Measurements from ENCODE around the gene DRGX. TPM values are rescaled to one million over a fixed set of nuclear protein-coding genes. Genes with fewer than 3 reads are reported as not detected.

The DRGX gene
- total RNA-seq, 1 donor = not detected

- no peaks in the 10 kb centered on the region for H3K36me3 ChIP-seq (ENCODE audit: insufficient read depth, low read length)
- TF ChIP-seq CTCF (IDR thresholded peaks at IDR 0.05; ENCODE audit: extremely low read depth, low read depth, low read length) = no peak
- DNase-seq (ENCODE audit: insufficient read length, low spot score, missing footprints) = no peak
- H3K79me2 ChIP-seq (ENCODE audit: insufficient read depth, low read length) = no peaks in the 10 kb centered on the region
- H4K20me1 ChIP-seq (ENCODE audit: insufficient read depth, low read length) = no peaks in the 10 kb centered on the region
- H3K27ac ChIP-seq (ENCODE audit: low read depth, low read length) = no peak overlapping the region
- no peak overlapping the region for H3K4me2 ChIP-seq (ENCODE audit: insufficient read depth, low read length)
- no peaks in the 10 kb centered on the region for H3K4me1 ChIP-seq (ENCODE audit: insufficient read depth, low read length)
- H3K4me3 ChIP-seq (ENCODE audit: insufficient read depth, low read length) = no peak overlapping the region
- no peak overlapping the region for H2AFZ ChIP-seq (ENCODE audit: low read length)
- H3K27me3 ChIP-seq (ENCODE audit: insufficient read depth, low read length) = peaks cover 2% of the 10 kb centered on the region
- no peaks in the 10 kb centered on the region for H3K9me3 ChIP-seq (ENCODE audit: low read depth, low read length)
Measured at GRCh38 chr10:49330127-49330665, 65.7 kb downstream of the DRGX start.

GRCh38 chr10:49329146-49329505 lies 66.8 kb downstream of the DRGX start:
- Histone ChIP-seq H2AFZ (ENCODE audit: low read length) (no peak overlapping the region), H3K4me2 (ENCODE audit: insufficient read depth, low read length) (no peak overlapping the region), H3K27me3 (ENCODE audit: insufficient read depth, low read length) (peaks cover 4% of the 10 kb centered on the region), H3K79me2 (ENCODE audit: insufficient read depth, low read length) (no peaks in the 10 kb centered on the region), H3K27ac (ENCODE audit: low read depth, low read length) (no peak overlapping the region), H4K20me1 (ENCODE audit: insufficient read depth, low read length) (no peaks in the 10 kb centered on the region), H3K4me3 (ENCODE audit: insufficient read depth, low read length) (no peak overlapping the region), H3K36me3 (ENCODE audit: insufficient read depth, low read length) (no peaks in the 10 kb centered on the region), H3K9me3 (ENCODE audit: low read depth, low read length) (no peaks in the 10 kb centered on the region), H3K4me1 (ENCODE audit: insufficient read depth, low read length) (no peaks in the 10 kb centered on the region)
- DNase-seq (ENCODE audit: insufficient read length, low spot score, missing footprints) = no peak
- TF ChIP-seq CTCF (IDR thresholded peaks at IDR 0.05; ENCODE audit: extremely low read depth, low read depth, low read length) = no peak

GRCh38 chr10:49328401-49329145 lies 67.3 kb downstream of the DRGX start:
- Histone ChIP-seq H3K4me2 (ENCODE audit: insufficient read depth, low read length) (no peak overlapping the region), H3K36me3 (ENCODE audit: insufficient read depth, low read length) (no peaks in the 10 kb centered on the region), H2AFZ (ENCODE audit: low read length) (no peak overlapping the region), H3K4me1 (ENCODE audit: insufficient read depth, low read length) (no peaks in the 10 kb centered on the region), H3K79me2 (ENCODE audit: insufficient read depth, low read length) (no peaks in the 10 kb centered on the region), H4K20me1 (ENCODE audit: insufficient read depth, low read length) (no peaks in the 10 kb centered on the region), H3K27ac (ENCODE audit: low read depth, low read length) (no peak overlapping the region), H3K9me3 (ENCODE audit: low read depth, low read length) (no peaks in the 10 kb centered on the region), H3K27me3 (ENCODE audit: insufficient read depth, low read length) (peaks cover 6% of the 10 kb centered on the region), H3K4me3 (ENCODE audit: insufficient read depth, low read length) (no peak overlapping the region)
- TF ChIP-seq CTCF (IDR thresholded peaks at IDR 0.05; ENCODE audit: extremely low read depth, low read depth, low read length) = no peak
- DNase-seq (ENCODE audit: insufficient read length, low spot score, missing footprints) = no peak

GRCh38 chr10:49327036-49327813 lies 68.7 kb downstream of the DRGX start:
- Histone ChIP-seq H3K79me2 (ENCODE audit: insufficient read depth, low read length) (no peaks in the 10 kb centered on the region), H3K9me3 (ENCODE audit: low read depth, low read length) (no peaks in the 10 kb centered on the region), H3K4me3 (ENCODE audit: insufficient read depth, low read length) (no peak overlapping the region), H3K27ac (ENCODE audit: low read depth, low read length) (no peak overlapping the region), H3K4me1 (ENCODE audit: insufficient read depth, low read length) (no peaks in the 10 kb centered on the region), H3K27me3 (ENCODE audit: insufficient read depth, low read length) (peaks cover 11% of the 10 kb centered on the region), H2AFZ (ENCODE audit: low read length) (no peak overlapping the region), H3K4me2 (ENCODE audit: insufficient read depth, low read length) (no peak overlapping the region), H4K20me1 (ENCODE audit: insufficient read depth, low read length) (no peaks in the 10 kb centered on the region), H3K36me3 (ENCODE audit: insufficient read depth, low read length) (no peaks in the 10 kb centered on the region)
- DNase-seq (ENCODE audit: insufficient read length, low spot score, missing footprints) = no peak
- TF ChIP-seq CTCF (IDR thresholded peaks at IDR 0.05; ENCODE audit: extremely low read depth, low read depth, low read length) = no peak
